ENCODE data around the gene CNTN6.

CNTN6 gene

DNA sequence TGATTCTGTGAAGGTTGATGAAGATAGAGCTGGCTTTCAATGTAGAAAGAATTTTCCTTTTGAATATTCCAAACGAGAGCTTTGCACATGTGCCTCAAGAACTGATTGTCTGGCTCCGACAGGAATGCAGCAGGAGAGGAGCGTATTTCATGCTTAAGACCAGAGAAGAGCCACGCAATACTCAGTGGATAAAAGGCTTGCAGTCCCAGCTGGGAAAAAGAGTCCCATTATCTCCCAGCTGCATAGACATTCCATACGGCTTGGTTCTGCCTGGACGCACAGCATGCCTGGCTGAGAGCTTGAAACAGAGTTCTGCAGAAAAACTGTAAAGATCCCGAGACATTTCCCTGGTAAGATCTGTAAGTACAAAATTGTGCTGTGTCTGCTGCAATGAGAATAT is at the start of gene CNTN6:
Gene CNTN6 (plus strand): TSS at position 254 of the 400 bp plus-strand sequence. CDS start 54,985 bp downstream, outside the sequence.
- DNase-seq (ENCODE audit: low spot score) = no peak

DNA sequence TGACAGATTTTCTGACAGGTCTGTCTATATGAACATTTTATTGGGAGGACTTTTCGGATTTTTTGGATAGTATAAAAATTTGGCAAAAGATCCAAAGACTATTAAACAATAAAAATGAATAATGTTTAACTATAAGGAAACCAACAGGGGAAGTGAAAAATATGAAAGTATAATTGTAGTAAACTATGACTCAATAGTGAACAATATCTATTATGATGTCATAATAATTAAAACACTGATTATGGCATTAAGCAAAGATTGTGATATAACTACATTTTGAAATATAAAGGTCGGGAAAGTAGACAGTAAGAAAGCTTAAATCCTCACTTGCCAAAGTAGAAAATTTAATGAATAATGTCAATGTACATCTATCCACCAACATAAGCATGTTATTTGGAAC is 44.3 kb upstream of the CNTN6 start:
- no peak for DNase-seq (ENCODE audit: low spot score)

GRCh38 chr3:1055870-1056269 is 37.0 kb upstream of the CNTN6 start:
- no peak for DNase-seq (ENCODE audit: low spot score)

DNA sequence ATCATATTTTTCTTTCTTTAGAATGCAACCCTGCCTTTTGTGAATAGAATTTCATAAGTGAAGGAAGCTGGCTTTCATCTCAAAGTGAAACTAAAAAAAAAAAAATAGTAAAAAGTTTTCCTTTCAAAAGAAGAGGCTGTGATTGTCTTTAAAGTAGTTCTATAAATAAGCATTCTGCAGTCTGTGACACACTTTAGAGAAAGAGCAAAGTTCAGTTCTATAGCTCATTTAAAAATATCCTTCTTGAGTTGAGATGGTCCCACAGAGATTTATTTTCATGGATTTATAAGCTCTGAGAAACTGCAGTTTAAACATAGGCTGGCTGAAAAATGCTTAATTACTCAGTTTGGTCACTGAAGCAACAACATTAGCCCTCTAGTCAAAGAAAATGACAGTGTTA is 36.1 kb upstream of the CNTN6 start:
- DNase-seq (ENCODE audit: low spot score) = no peak

DNA sequence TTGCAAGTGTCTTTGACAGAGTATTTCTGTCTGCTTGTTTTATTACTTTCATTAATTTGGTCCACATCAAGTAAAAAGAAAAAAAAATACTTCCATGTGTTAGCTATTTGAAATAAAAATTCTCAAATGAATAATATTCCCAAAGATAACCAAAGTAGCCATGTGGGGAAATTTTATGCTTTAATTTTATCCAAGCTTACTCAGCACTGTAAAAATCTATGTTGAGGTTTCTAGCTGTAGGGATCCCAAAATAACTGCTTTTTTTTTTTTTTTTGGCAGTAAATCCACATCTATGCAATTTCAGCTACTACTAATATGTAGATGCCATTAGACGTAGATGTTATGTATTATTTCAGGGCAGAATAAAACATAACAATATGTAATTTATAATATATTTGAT is 35.4 kb upstream of the CNTN6 start:
- no peak for DNase-seq (ENCODE audit: low spot score)

- DNase-seq (ENCODE audit: low spot score) = no peak
Measured at GRCh38 chr3:1068985-1069384, 23.8 kb upstream of the CNTN6 start.

- no peak for DNase-seq (ENCODE audit: low spot score)
Measured at GRCh38 chr3:1072041-1072440, 20.8 kb upstream of the CNTN6 start.

DNA sequence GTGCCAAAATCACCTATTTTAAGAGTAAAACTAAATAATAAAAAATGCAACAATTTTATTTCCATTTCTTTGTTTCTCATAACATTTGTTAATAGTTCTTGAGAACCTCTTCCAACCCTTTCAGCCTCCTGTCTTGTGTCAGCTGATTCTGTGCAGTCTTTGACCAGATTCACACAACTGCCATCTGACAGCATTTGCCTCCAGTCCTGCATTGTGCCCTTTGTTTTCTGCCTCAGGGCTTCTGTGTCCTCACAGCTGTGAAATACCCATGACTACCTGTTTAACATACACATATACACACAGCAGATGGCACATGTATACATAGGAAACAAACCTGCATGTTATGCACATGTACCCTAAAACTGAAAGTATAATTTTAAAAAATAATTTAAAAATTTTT is 13.2 kb upstream of the CNTN6 start:
- no peak for DNase-seq (ENCODE audit: low spot score)

- DNase-seq (ENCODE audit: low spot score) = no peak
Measured at GRCh38 chr3:1082108-1082507, 10.7 kb upstream of the CNTN6 start.

DNA sequence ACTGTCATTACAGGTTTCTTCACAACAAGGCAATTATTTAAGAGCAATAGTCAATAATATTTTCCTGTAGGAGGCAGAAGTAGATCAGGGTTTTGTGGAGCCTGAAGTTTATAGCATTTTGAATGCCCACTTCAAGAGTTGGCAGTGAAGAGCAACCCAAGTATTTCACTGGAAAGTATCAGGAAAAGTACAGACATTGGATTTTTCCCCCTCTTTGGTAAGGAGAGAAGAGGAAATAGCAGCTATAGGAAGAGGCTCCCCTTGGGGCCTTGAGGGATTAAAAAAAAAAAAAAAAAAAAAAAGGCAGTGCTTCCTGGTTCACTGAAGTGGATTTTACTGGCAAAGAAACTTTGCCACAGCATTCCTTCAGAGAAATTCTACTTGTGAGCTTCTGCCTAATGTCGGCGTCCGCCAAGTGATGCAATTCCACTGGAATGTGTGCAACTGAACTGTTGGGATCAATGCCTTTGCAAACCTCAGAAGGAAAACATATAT is 5.7 kb upstream of the CNTN6 start:
- peak; percentile 68 for DNase-seq (ENCODE audit: low spot score)

DNA sequence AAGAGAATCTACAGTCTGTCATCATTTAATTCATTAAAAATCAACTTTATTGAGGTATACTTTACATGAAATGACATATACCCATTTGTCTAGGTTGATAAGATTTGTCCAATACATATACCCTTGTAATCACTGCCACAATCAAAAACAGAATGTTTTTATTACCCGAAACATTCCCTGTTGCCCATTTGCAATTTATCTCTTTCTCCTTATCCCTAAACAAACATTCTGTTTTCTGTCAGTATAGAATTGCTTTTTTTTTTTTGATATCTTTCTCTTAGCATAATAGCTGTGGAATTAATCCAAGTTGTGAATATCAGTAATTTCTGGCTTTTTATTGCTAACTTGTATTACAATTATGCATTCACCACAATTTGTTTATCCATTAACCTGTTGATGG is 4.3 kb upstream of the CNTN6 start:
- DNase-seq (ENCODE audit: low spot score) = no peak

- no peak for DNase-seq (ENCODE audit: low spot score)
Measured at GRCh38 chr3:1091286-1091685, 1.5 kb upstream of the CNTN6 start.

- DNase-seq (ENCODE audit: low spot score) = no peak
Measured at GRCh38 chr3:1092061-1092460, 763 bp upstream of the CNTN6 start.

DNA sequence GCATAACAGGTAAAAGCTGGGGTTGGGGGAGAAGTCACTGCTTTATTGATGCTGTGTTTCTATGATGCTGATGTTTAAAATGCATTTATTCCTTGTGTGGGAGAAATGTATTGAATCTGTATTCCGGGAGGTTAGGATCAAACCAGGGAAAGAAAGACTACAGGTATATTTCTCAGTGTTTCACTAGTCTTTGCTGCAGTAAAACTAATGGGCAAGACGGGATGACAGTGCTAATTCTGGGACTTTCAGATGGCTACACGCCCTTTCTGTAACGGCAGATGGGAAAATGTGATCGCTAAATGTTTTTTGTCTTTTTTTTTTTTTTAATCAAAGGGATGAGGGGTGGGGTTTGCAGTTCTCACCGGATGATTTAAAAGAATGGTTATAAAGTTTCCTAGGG is 393 bp downstream of the CNTN6 start:
- no peak for DNase-seq (ENCODE audit: low spot score)

- no peak for DNase-seq (ENCODE audit: low spot score)
Measured at GRCh38 chr3:1103525-1103924, 10.7 kb downstream of the CNTN6 start.

GRCh38 chr3:1117843-1118473 is 25.1 kb downstream of the CNTN6 start:
- DNase-seq (ENCODE audit: low spot score) = no peak

DNA sequence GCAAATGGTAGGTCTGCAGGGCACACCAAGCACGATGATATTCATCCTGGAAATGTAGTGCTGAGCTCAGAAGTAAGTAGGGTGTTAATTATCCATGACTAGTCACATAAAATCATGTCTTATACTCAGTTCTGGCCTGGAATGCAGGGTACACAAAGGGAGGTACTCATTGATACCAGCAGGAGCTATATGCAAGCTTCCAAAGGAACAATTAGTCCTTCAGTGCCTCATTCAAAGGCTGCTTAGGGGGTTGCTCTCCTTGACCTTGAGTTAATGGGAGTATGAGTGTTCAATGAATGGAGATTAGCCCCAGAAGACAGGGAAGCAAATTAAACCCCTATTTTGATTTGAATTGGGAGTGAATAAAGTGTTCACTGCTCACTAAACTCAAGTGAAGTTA is 38.3 kb downstream of the CNTN6 start:
- DNase-seq (ENCODE audit: low spot score) = no peak

DNA sequence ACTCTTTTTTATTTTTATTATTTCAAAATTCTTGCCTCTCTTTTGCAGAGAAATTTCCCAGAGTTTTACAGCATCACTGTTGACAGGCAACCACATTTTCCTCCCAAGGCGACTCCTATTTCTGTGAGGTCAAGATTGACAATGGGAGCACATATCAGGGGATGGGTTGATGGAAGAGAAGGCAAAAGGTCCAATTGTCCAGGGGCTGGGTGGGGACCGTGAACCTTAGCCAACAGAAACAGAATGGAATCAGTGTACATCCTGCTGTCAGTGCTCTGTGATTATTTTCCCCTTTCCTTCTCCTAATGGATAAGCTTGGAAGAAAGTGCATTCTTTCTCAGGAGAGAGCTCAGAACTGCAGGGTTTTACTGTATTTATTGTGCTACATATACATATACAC is 42.4 kb downstream of the CNTN6 start:
- DNase-seq (ENCODE audit: low spot score) = no peak

GRCh38 chr3:1138036-1138435 is 45.2 kb downstream of the CNTN6 start:
- DNase-seq (ENCODE audit: low spot score) = no peak

DNA sequence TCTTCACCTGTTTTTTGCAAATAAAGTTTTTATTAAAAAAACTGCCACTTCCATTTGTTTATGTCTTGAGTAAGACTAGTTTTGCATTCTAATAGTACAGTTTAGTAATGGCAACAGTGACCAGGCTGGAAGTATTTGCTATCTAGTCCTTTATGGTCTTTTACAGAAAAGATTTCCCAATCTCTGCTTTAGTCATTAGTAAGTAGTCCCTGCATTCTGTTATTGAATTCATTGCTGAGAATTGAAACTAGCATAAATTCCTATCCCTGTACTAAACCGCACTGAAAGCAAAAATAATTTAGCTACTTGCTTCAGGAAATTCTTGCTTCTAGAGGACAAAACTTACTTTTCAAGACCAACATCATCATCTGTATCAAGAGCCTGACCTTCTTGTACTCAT is 46.2 kb downstream of the CNTN6 start:
- DNase-seq (ENCODE audit: low spot score) = no peak

- no peak for DNase-seq (ENCODE audit: low spot score)
Measured at GRCh38 chr3:1147326-1147725, 54.5 kb downstream of the CNTN6 start.

DNA sequence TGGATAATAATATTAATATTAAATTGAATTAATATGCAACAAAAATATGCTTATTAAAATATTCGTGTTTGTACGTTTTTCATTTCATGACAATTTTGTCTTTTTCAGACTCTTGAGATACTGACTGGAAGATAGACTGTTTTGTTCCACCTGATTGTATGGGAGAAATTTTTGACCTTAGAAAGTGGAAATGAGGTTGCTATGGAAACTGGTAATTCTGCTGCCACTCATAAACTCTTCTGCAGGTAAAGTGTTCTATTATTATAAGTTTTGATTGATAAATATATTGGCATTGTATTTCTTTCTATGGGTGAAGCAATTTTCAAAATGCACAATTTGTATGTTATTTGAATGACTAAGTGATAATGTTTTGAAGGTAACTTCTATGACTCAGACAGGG is 55.0 kb downstream of the CNTN6 start:
- no peak for DNase-seq (ENCODE audit: low spot score)

GRCh38 chr3:1164101-1164500 is 71.3 kb downstream of the CNTN6 start:
- no peak for DNase-seq (ENCODE audit: low spot score)

GRCh38 chr3:1171320-1171719 is 78.5 kb downstream of the CNTN6 start:
- no peak for DNase-seq (ENCODE audit: low spot score)

- DNase-seq (ENCODE audit: low spot score) = no peak
Measured at GRCh38 chr3:1172644-1173043, 79.8 kb downstream of the CNTN6 start.

Measured in left forelimb (tissue), 1 donor.